Mammary epithelial cell (primary cell): Measurements from ENCODE around the gene CANT1.

ENCODE experiments used
- EZH2 ChIP-seq: IDR thresholded peaks from 2 replicates; pipeline ENCODE4 v1.6.1; 2012; ENCODE audit warnings: low read length, inconsistent platforms, borderline replicate concordance
- TF ChIP-seq, protein P1 (sequence below), 2 donors: IDR thresholded peaks in 1 of 2; conservative IDR thresholded peaks in 1 of 2; 2 replicates each; pipeline ENCODE4 v1.5.1; 2011 to 2012; ENCODE audit warnings: inconsistent platforms in 2 of 2, low read length in 2 of 2, mild to moderate bottlenecking in 2 of 2, control low read depth in 1 of 2, low read depth in 1 of 2; ENCODE audit not compliant: insufficient read depth in 1 of 2; ENCODE audit errors: extremely low read depth in 1 of 2

DNA sequence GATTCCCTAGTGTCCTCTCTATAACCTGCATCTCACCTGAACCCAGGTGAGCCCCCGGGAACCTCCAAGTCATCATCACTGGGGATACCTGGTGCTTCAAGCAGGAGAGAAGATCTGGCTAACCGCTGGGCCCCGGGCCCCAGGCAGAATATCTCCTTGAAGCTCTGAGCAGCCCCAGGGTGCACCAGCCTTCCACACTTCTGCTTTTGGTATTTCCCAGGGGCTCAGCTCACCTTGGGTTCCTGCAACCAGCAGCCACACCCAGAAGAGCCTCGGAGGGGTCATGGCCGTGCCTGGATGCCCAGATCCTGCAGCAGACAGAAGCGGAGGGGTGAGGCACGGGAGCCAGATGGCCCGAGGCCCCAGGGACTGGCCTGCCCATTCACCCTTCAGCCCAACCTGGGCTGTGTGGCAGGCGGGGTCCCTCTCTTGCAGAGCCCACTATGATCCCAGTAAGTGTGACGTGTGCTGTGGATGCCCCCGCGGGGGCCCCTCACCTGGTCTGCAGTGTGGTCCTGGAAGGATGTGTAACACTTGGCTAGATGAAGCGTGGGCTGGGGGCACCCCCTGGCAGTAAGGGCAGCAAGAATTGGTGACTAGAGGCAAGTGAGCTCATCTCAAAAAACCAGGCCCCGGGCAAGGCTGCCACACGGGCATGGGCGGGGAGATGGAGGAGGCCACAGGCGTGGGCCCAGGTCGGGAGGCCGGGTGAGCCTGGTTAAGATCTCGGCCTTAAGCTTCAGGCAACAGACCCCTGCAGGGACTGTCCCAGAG lies 32.5 kb downstream of the CANT1 start:
- TF ChIP-seq, protein P1, sequence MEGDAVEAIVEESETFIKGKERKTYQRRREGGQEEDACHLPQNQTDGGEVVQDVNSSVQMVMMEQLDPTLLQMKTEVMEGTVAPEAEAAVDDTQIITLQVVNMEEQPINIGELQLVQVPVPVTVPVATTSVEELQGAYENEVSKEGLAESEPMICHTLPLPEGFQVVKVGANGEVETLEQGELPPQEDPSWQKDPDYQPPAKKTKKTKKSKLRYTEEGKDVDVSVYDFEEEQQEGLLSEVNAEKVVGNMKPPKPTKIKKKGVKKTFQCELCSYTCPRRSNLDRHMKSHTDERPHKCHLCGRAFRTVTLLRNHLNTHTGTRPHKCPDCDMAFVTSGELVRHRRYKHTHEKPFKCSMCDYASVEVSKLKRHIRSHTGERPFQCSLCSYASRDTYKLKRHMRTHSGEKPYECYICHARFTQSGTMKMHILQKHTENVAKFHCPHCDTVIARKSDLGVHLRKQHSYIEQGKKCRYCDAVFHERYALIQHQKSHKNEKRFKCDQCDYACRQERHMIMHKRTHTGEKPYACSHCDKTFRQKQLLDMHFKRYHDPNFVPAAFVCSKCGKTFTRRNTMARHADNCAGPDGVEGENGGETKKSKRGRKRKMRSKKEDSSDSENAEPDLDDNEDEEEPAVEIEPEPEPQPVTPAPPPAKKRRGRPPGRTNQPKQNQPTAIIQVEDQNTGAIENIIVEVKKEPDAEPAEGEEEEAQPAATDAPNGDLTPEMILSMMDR (conservative IDR thresholded peaks at IDR 0.05 in 1 of 2, IDR thresholded peaks at IDR 0.05 in 1 of 2; ENCODE audit: extremely low read depth in 1 of 2, insufficient read depth in 1 of 2, low read depth in 1 of 2, low read length in 2 of 2) = no peak
- no peak for TF ChIP-seq EZH2
